Activated CD4-positive, alpha-beta T cell treated with anti-CD3 and anti-CD28 coated beads, Interleukin-2, amount 10 ng/mL, durations not matched to agents 24 days and 14 days (primary cell): ENCODE results near the gene MEGF11. TPM values are rescaled to one million over a fixed set of nuclear protein-coding genes. Genes with fewer than 3 reads are reported as not detected.
"Not testable (repeated sequence)": the region's sequence is repeated elsewhere in the genome, so short reads cannot be mapped to it uniquely, and the experiment has no call there.

Source experiments
- DNase-seq: peaks from one replicate; pipeline ENCODE4 v3.0.0; 2022
- H3K27ac Mint-ChIP-seq: one replicate; pipeline ENCODE4 v1.8.0; 2022; ENCODE audit warnings: mild to moderate bottlenecking, mixed read lengths
- H3K27me3 Mint-ChIP-seq: one replicate; pipeline ENCODE4 v1.8.0; 2022; ENCODE audit warnings: mixed read lengths
- H3K36me3 Mint-ChIP-seq: one replicate; pipeline ENCODE4 v1.8.0; 2022; ENCODE audit warnings: low read depth, mild to moderate bottlenecking, mixed read lengths
- H3K4me1 Mint-ChIP-seq: one replicate; pipeline ENCODE4 v1.8.0; 2021; ENCODE audit warnings: mixed read lengths
- H3K4me3 Mint-ChIP-seq: one replicate; pipeline ENCODE4 v1.8.0; 2022; ENCODE audit warnings: mild to moderate bottlenecking, moderate library complexity, mixed read lengths
- H3K9me3 Mint-ChIP-seq: one replicate; pipeline ENCODE4 v1.8.0; 2021; ENCODE audit warnings: mixed read lengths
- intact Hi-C: fragments of 100-400 bp; cut with micrococcal nuclease; formaldehyde crosslinking; loops from one replicate; pipeline ENCODE4 v1.15.1; 2023
- total RNA-seq: library from RNA; stranded (reverse); gene quantifications from 2 replicates; pipeline ENCODE4 v1.2.3, GENCODE V29; 2022

Gene MEGF11
- total RNA-seq, 1 donor from 2014 or later = not detected

GRCh38 chr15:65987100-65987499 lies 266.4 kb downstream of the MEGF11 start:
- H3K4me3 Mint-ChIP-seq = no peak overlapping the region
- H3K27me3 Mint-ChIP-seq = peaks cover 54% of the 10 kb centered on the region
- H3K4me1 Mint-ChIP-seq = peaks cover 6% of the 10 kb centered on the region
- no peaks in the 10 kb centered on the region for H3K9me3 Mint-ChIP-seq
- H3K36me3 Mint-ChIP-seq = no peaks in the 10 kb centered on the region
- intact Hi-C loops = no loop called here
- DNase-seq = no peak
- H3K27ac Mint-ChIP-seq = no peak overlapping the region

DNA sequence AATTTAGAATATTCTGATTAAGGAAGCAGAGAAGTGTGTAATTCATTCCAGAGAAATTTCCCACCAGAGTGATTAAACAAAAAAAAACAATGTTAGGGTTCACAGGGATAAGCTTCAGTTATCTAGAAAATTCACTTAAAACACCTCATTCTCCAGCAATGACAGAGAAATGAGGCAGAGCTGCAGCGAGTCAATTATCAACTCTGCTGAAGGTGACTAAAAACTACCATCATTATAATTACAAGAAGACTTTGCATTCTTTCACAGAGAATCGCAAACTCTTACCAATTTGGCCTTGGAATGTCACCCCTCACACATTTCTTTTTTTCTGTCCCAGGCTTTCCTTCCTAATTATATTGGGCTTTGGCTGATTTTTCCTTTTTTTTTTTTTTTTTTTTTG lies 267.1 kb downstream of the MEGF11 start:
- peaks cover 6% of the 10 kb centered on the region for H3K4me1 Mint-ChIP-seq
- H3K4me3 Mint-ChIP-seq = no peak overlapping the region
- no peak for DNase-seq
- H3K36me3 Mint-ChIP-seq = no peaks in the 10 kb centered on the region
- peaks cover 53% of the 10 kb centered on the region for H3K27me3 Mint-ChIP-seq
- intact Hi-C loops = no loop called here
- no peak overlapping the region for H3K27ac Mint-ChIP-seq
- H3K9me3 Mint-ChIP-seq = no peaks in the 10 kb centered on the region

GRCh38 chr15:65985387-65985786 lies 268.2 kb downstream of the MEGF11 start:
- DNase-seq = no peak
- H3K27me3 Mint-ChIP-seq = peaks cover 51% of the 10 kb centered on the region
- no peak overlapping the region for H3K4me3 Mint-ChIP-seq
- H3K27ac Mint-ChIP-seq = no peak overlapping the region
- no peaks in the 10 kb centered on the region for H3K9me3 Mint-ChIP-seq
- H3K4me1 Mint-ChIP-seq = peaks cover 6% of the 10 kb centered on the region
- H3K36me3 Mint-ChIP-seq = no peaks in the 10 kb centered on the region
- intact Hi-C loops = no loop called here

DNA sequence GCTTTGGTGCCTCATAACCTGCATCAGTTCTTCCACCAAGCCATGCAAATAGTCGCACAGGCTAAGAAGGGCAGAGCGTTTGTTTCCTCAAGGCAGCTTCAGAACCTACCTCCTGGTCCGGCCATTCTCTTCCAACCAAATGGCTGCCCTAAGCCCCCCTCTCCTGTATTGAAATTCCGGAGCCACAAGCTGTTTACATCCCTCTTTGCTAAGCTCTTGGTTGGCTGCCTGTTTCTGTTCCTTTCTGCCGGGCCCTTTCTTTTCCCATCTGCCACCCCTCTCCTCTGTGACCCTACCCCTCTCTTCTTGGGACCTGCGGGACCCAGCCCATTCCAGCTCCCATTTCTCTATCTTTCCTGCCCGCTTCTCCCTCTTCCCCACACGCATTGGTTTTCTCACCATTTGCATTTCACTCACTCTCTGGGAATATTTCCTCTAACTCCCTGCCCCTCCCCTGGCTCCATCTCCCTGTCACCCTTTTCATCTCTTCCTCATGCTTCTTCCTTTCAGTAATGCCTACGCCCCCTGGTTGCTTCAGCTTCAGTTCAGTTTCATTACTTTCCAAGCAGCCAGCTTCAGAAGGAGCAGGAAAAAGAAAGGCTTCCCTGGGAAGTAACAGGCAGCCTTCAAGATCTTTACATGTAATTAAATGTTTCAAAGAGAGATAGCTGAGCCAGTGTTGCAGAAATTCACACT lies 270.8 kb downstream of the MEGF11 start:
- H3K4me3 Mint-ChIP-seq = peak overlapping the region; percentile 60
- H3K36me3 Mint-ChIP-seq = no peaks in the 10 kb centered on the region
- H3K9me3 Mint-ChIP-seq = no peaks in the 10 kb centered on the region
- H3K27ac Mint-ChIP-seq = no peak overlapping the region
- peaks cover 6% of the 10 kb centered on the region for H3K4me1 Mint-ChIP-seq
- no peak for DNase-seq
- peaks cover 47% of the 10 kb centered on the region for H3K27me3 Mint-ChIP-seq
- intact Hi-C loops = no loop called here

- intact Hi-C loops = no loop called here
- Mint-ChIP-seq H3K27ac (no peak overlapping the region), H3K27me3 (peaks cover 46% of the 10 kb centered on the region), H3K4me3 (peak overlapping the region; percentile 60), H3K4me1 (peaks cover 6% of the 10 kb centered on the region), H3K9me3 (no peaks in the 10 kb centered on the region), H3K36me3 (no peaks in the 10 kb centered on the region)
- peak; percentile 75 for DNase-seq
Observed at GRCh38 chr15:65981837-65982626, 271.5 kb downstream of the MEGF11 start.

DNA sequence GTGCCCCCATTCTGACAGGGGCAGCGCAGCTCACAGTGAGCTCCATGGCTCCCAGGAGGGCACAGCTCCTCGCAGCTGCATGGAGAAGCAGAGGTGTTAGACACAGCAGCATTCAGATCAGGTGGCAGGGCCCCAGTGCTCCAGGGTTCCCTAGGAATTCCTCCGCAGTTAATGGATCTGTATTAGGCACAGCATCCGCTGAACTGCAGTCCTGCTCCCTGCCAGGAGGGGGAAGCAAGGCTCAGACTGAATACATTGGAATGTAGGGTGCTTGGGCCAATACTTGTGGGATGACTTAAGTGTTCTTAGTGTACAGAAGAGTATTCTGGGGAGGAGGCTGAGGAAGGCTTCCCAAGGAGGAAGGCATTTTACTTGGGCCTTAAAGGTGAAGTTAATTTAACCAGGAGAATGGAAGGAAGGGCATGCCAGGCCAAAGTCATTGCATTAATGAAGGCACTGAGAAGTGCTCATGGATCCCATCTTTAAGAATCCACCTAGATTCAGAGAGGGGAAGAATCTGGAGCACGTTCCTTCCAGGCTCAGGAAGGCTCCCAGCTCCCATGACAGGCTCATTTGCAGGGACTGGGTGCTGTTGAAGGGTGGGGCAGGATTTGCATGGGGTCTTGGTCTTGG lies 272.6 kb downstream of the MEGF11 start:
- H3K4me3 Mint-ChIP-seq = no peak overlapping the region
- no peak overlapping the region for H3K27ac Mint-ChIP-seq
- no peaks in the 10 kb centered on the region for H3K36me3 Mint-ChIP-seq
- peaks cover 6% of the 10 kb centered on the region for H3K4me1 Mint-ChIP-seq
- peak; percentile 73 for DNase-seq
- no peaks in the 10 kb centered on the region for H3K9me3 Mint-ChIP-seq
- peaks cover 39% of the 10 kb centered on the region for H3K27me3 Mint-ChIP-seq
- intact Hi-C loops = no loop called here

DNA sequence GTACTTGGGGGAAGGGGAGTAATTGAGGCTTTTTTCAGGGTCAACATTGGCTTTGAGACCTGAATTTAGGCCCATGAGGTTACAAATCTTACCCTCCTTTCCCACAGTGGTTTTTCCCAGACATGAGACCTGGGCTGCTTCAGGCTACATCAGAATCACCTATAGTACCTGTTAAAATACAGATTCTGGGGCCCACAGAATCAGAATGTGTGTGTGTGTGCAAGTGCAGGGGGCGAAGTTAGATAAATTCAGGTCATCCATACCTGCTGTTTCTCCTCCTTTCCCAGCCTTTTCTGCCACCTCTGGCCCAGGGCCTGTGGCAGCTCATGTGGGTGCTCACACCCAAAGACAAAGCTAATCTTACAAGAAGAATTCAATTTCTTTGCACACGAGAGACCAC lies 273.7 kb downstream of the MEGF11 start:
- H3K4me1 Mint-ChIP-seq = peaks cover 6% of the 10 kb centered on the region
- H3K9me3 Mint-ChIP-seq = no peaks in the 10 kb centered on the region
- no peak for DNase-seq
- intact Hi-C loops = no loop called here
- no peak overlapping the region for H3K27ac Mint-ChIP-seq
- H3K27me3 Mint-ChIP-seq = peaks cover 42% of the 10 kb centered on the region
- H3K36me3 Mint-ChIP-seq = no peaks in the 10 kb centered on the region
- H3K4me3 Mint-ChIP-seq = no peak overlapping the region

- H3K27me3 Mint-ChIP-seq = peaks cover 42% of the 10 kb centered on the region
- no peak overlapping the region for H3K4me3 Mint-ChIP-seq
- DNase-seq = no peak
- no peaks in the 10 kb centered on the region for H3K36me3 Mint-ChIP-seq
- no peaks in the 10 kb centered on the region for H3K9me3 Mint-ChIP-seq
- peaks cover 6% of the 10 kb centered on the region for H3K4me1 Mint-ChIP-seq
- intact Hi-C loops = no loop called here
- no peak overlapping the region for H3K27ac Mint-ChIP-seq
Observed at GRCh38 chr15:65979316-65979715, 274.2 kb downstream of the MEGF11 start.

- DNase-seq = no peak
- intact Hi-C loops = no loop called here
- H3K27me3 Mint-ChIP-seq = peaks cover 42% of the 10 kb centered on the region
- no peak overlapping the region for H3K27ac Mint-ChIP-seq
- no peaks in the 10 kb centered on the region for H3K9me3 Mint-ChIP-seq
- H3K36me3 Mint-ChIP-seq = no peaks in the 10 kb centered on the region
- H3K4me1 Mint-ChIP-seq = peaks cover 6% of the 10 kb centered on the region
- no peak overlapping the region for H3K4me3 Mint-ChIP-seq
Observed at GRCh38 chr15:65978110-65978509, 275.4 kb downstream of the MEGF11 start.

GRCh38 chr15:65976196-65976595 lies 277.4 kb downstream of the MEGF11 start:
- H3K4me3 Mint-ChIP-seq, intact Hi-C loops, DNase-seq, H3K36me3 Mint-ChIP-seq, H3K9me3 Mint-ChIP-seq, H3K27ac Mint-ChIP-seq, H3K4me1 Mint-ChIP-seq: not testable (repeated sequence)
- peaks cover 39% of the 10 kb centered on the region for H3K27me3 Mint-ChIP-seq

- no peaks in the 10 kb centered on the region for H3K36me3 Mint-ChIP-seq
- H3K9me3 Mint-ChIP-seq = no peaks in the 10 kb centered on the region
- H3K27ac Mint-ChIP-seq = no peak overlapping the region
- no peak for DNase-seq
- peaks cover 47% of the 10 kb centered on the region for H3K27me3 Mint-ChIP-seq
- no peak overlapping the region for H3K4me3 Mint-ChIP-seq
- no peaks in the 10 kb centered on the region for H3K4me1 Mint-ChIP-seq
- intact Hi-C loops = no loop called here
Observed at GRCh38 chr15:65971741-65971995, 281.9 kb downstream of the MEGF11 start.

- intact Hi-C loops = no loop called here
- Mint-ChIP-seq H3K27me3 (peaks cover 51% of the 10 kb centered on the region), H3K27ac (no peak overlapping the region)
Observed at GRCh38 chr15:65970937-65971740, 282.4 kb downstream of the MEGF11 start.

DNA sequence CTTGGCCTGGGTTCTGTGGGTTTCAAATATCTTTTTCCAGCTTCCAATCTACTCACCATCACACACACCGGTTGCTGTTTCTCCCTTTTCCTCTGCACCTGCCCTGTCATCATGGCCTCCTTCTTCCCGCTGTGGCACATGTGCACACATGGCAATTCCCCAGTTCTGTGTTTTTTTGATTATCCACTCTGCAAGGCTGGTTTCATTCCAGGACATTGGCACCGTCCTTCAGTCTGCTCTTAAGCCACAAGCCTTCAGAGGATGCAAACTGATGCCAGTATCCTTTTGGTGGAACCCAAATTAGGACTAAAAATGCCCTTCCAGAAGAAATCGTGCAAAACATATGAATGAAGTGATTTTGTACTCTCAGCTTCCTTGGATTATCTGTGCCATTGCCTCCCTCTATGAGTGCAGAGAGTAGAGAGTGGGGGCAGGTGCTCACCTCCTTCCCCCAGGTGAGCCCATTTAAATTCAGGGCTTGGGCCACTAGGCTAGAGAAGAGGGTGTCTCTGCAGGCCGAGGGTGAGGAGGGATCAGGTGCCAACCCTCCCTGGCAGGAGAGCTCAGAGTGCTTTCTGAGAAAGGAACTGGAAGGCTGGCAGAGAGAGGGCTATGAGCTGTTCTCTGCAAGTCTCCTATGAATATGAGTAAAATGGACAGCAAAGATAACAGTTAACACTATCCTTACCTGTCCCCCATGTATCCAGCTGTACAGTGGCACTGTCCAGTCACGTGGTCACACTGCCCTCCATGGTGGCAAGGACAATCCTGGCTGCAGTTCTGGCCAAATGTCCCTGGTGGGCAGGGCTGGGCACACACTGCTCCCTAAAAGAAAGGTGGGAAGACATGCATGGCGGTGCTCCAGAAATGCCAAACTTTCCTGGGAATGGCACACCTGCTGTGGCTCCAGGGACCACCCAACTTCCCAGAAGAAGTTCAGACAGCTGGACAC lies 283.4 kb downstream of the MEGF11 start:
- intact Hi-C loops = no loop called here
- peaks cover 45% of the 10 kb centered on the region for H3K27me3 Mint-ChIP-seq
- H3K4me1 Mint-ChIP-seq = no peaks in the 10 kb centered on the region

More at GRCh38 chr15:65970937-65971740, 282.4 kb downstream of the MEGF11 start:
- no peak for DNase-seq
- Mint-ChIP-seq H3K4me3 (no peak overlapping the region), H3K36me3 (no peaks in the 10 kb centered on the region), H3K9me3 (no peaks in the 10 kb centered on the region), H3K4me1 (no peaks in the 10 kb centered on the region)

More for the DNA sequence above, 283.4 kb downstream of the MEGF11 start:
- Mint-ChIP-seq H3K27ac (no peak overlapping the region), H3K9me3 (no peaks in the 10 kb centered on the region), H3K36me3 (no peaks in the 10 kb centered on the region), H3K4me3 (no peak overlapping the region)
- no peak for DNase-seq
